ENCODE results near the gene DBF4B. TPM values are rescaled to one million over a fixed set of nuclear protein-coding genes. Genes with fewer than 3 reads are reported as not detected.

The DBF4B gene
- total and polyA plus RNA-seq, 12 donors: 1.9 to 10.5 (median 4.7) TPM

- Histone ChIP-seq H3K36me3 (replicated peaks in 1 of 2) (no peaks in the 10 kb centered on the region), H3K27me3 (peaks cover 7% of the 10 kb centered on the region), H3K4me1 (replicated peaks in 1 of 2) (peaks cover 11 to 15% of the 10 kb centered on the region in 2 donors), H3K27ac (no peak overlapping the region), H3K4me3 (peak overlapping the region in 1 of 4 donors; percentile 20), H3K9me3 (replicated peaks in 1 of 3) (no peaks in the 10 kb centered on the region)
- intact Hi-C loops (cut with DNase I): loop anchor here (2.0 to 10.0 kb wide), 3 partner anchors 85 to 355 kb away; partner anchors contain the start of genes ACBD4 (in 1 of the 2) and PLCD3 (in 1 of the 2)
- WGBS, 4 donors: 16 to 19% (median 17%) methylated on average over 18 to 36 of the region's 36 CpGs
- peak; percentile 76 to 88 (median 79) for DNase-seq
- no peak for TF ChIP-seq POLR2A (IDR thresholded peaks at IDR 0.05)
- TF ChIP-seq, protein P1, sequence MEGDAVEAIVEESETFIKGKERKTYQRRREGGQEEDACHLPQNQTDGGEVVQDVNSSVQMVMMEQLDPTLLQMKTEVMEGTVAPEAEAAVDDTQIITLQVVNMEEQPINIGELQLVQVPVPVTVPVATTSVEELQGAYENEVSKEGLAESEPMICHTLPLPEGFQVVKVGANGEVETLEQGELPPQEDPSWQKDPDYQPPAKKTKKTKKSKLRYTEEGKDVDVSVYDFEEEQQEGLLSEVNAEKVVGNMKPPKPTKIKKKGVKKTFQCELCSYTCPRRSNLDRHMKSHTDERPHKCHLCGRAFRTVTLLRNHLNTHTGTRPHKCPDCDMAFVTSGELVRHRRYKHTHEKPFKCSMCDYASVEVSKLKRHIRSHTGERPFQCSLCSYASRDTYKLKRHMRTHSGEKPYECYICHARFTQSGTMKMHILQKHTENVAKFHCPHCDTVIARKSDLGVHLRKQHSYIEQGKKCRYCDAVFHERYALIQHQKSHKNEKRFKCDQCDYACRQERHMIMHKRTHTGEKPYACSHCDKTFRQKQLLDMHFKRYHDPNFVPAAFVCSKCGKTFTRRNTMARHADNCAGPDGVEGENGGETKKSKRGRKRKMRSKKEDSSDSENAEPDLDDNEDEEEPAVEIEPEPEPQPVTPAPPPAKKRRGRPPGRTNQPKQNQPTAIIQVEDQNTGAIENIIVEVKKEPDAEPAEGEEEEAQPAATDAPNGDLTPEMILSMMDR (IDR thresholded peaks at IDR 0.05): peak; percentile 80 to 89 (median 84)
These were observed 71.0 kb downstream of the DBF4B start for GRCh38 chr17:44779211-44780025.

- peaks cover 8 to 12% of the 10 kb centered on the region in 2 donors for H3K4me1 ChIP-seq (replicated peaks in 1 of 2)
- H3K4me3 ChIP-seq: no peak overlapping the region
- no peaks in the 10 kb centered on the region for H3K36me3 ChIP-seq (replicated peaks in 1 of 2)
- H3K27ac ChIP-seq: no peak overlapping the region
- TF ChIP-seq POLR2A (IDR thresholded peaks at IDR 0.05): no peak
- TF ChIP-seq, protein P1 (IDR thresholded peaks at IDR 0.05): no peak
- 85 to 90% (median 88%) methylated on average over 9 to 12 of the region's 12 CpGs for WGBS, 4 donors
- peak in 1 of 7 donors; percentile 12 for DNase-seq
- no peaks in the 10 kb centered on the region for H3K9me3 ChIP-seq (replicated peaks in 1 of 3)
- H3K27me3 ChIP-seq: peaks cover 7% of the 10 kb centered on the region
- intact Hi-C loops (cut with DNase I): loop anchor here in 1 of 2 donors (2.0 kb wide), 1 partner anchor 85 kb away; no protein-coding TSS in a partner anchor
These were observed 71.7 kb downstream of the DBF4B start for GRCh38 chr17:44780161-44780560.

GRCh38 chr17:44780845-44781480 lies 72.5 kb downstream of the DBF4B start:
- Histone ChIP-seq H3K27ac (no peak overlapping the region), H3K9me3 (replicated peaks in 1 of 3) (no peaks in the 10 kb centered on the region), H3K36me3 (replicated peaks in 1 of 2) (no peaks in the 10 kb centered on the region), H3K27me3 (peaks cover 7% of the 10 kb centered on the region), H3K4me1 (replicated peaks in 1 of 2) (peaks cover 4 to 9% of the 10 kb centered on the region in 2 donors), H3K4me3 (no peak overlapping the region)
- TF ChIP-seq, protein P1 (IDR thresholded peaks at IDR 0.05): no peak
- no peak for TF ChIP-seq POLR2A (IDR thresholded peaks at IDR 0.05)
- DNase-seq: peak in 1 of 7 donors; percentile 11
- 85 to 98% (median 90%) methylated on average over 8 to 14 of the region's 14 CpGs for WGBS, 4 donors
- intact Hi-C loops (cut with DNase I): loop anchor here in 1 of 2 donors (2.0 kb wide), 1 partner anchor 84 kb away; no protein-coding TSS in a partner anchor
